Stimulated activated CD8-positive, alpha-beta memory T cell treated with anti-CD3 and anti-CD28 coated beads, Interleukin-4, amount 100 ng/mL, for 48 hours (primary cell): ENCODE results near the gene IGSF6.
"Not testable (repeated sequence)": the region's sequence is repeated elsewhere in the genome, so short reads cannot be mapped to it uniquely, and the experiment has no call there.

Experiments
- DNase-seq: peaks from one replicate; pipeline ENCODE4 v3.0.0-alpha.2; 2020

The IGSF6 gene

DNA sequence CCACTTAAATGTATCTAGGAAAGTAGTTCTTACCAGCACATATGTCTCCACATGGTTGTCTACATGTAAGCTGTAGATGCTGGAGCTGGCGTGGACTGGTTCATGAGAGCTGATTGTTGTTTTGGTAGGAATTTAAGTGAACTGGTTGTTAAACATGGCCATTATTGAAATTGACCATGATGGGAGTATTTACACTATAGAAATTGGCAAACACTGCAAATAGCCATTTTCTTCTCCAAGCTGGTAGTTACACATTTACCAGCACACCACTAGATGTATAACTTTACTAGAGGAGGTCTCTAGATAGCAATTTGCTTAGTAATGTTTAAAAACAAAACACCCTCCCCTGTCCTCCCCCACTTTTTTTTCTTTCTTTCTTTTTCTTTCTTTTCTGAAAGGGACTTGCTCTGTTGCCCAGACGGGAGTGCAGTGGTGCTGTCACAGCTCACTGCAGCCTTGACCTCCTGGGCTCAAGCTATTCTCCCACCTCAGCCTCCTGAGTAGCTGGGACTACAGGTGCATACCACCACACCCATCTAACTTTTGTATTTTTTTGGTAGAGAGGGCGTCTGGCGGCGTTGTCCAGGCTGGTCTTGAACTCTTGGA, 24.2 kb downstream of the IGSF6 start:
- no peak for DNase-seq

DNA sequence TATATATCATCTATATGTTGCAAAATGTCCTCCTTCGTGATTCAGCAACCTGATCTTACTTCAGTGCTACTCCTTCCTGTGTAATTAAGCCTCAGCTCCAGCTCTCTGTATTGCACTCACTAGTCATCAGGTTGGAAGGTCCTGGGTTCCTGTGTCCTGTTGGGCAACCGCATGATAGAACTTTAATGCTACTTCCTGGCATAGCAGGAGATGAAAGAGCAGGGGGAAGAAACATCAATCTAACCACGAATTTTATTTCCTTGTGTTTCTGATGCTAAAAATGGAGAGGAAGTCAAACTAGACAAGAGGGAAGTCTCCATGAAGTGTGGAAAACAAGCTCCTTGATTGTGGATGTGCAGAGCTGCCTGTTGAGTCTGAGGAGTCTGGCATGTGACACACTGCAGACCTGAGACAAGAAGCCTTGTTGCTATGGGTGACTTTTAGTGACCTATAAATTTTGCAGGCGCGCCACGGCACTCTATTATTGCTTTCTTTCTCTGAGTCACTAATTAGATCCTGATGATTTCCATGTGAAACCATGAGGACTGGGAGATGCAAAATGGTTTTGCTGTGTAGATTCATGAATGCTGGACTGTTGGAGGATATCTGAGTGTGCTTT, 25.6 kb downstream of the IGSF6 start:
- DNase-seq = no peak

DNA sequence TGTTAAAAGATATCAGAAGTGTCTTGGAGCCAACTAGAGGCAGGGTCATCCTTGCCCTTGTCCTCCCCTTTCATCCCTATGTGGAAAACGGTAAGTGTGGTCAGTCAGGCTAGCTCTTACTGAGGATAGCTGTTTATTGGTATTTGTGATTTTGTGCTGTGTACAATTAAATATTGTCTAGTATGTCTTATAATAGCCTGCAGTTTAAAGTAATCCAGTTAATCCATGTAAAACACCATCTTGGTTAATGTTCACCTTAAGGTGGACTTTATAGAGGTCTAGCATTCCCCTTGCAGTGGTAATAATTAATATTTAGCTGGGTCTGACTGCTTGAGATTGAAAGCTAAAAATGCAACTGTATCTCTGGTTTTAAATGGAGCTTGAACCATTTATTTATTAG, 27.4 kb downstream of the IGSF6 start:
- no peak for DNase-seq

DNA sequence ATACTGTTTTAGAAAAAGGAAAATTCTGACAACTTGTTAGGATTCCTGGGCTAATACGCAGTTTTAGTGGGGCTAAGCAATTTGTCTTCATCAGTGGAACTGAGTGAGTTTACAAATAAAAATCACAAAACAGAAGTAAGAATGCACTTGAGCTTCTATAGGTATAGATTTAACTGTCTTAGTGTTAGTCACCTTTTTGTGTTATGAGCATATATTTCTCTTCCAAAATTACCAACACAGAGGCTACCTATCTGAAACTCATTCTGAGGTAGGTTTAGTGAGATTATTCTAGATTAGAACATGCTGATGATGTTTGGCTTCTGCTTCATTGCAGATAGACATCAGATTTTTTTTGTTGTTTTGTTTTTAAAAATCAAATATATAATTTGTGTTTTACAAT, 29.9 kb downstream of the IGSF6 start:
- no peak for DNase-seq

DNA sequence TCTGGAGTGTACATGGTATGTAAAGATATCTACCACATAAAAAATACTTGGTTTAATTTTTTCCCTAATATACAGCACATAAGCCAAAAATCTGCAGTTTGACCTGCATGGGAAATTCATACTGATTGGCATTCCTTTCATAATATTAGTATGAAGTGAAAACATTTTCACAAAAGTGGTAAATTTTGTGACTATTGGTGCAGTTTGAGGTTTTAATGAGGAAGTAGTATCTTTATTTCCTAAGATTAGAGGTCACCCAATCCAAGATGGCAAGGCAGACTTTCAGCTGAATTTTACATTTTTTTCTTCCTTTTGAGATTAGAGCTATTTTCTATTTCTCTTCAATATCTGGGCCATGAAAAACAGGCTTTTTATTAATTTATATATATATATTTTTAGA, 31.8 kb downstream of the IGSF6 start:
- no peak for DNase-seq

DNA sequence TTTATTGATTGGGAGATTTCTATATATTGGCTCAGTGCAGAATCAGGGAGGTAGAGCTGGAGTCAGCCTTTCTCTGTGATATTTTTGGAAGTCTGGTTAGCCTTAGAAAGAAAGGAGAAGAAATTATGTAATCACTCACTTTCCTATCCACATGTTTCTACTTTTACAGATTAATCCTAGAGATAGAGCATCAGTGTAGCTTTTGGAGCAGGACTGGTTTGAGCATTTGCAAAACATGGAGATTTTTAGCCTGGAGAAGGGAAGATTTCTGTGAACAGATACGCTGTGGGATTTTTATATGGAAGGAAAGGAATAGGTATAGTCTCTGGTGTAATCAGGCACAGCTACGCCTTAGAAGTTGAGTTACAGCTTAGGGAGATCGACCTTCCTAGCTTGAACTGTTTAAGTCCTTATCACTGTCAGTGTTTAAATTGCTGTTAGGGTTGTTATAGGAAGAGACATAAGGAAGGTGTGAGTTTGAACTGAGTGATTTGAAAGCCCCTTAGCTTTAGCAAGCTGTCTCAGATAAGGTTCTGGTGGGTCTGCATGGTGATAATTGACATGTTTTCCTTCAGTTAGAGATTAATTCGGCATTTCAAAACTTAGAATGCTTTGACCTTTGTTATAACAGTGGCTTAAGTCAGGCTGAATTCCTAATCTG, 32.5 kb downstream of the IGSF6 start:
- DNase-seq = no peak

DNA sequence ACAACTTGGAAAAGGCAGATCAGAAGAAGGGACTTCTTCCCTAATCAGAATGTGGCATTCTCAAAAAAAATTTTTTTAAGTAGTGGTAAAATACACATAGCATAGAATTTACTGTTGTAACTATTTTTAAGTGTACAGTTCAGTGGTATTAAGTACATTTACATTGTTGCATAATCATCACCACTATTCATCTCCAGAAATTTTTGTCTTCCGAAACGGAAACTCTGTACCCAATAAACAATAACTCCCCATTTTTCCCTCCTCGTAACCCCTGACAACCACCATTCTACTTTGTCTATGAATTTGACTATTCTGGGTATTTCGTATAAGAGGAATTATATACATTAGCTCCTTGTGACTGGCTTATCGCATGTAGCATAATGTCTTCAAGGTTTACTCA, 34.1 kb downstream of the IGSF6 start:
- DNase-seq = no peak

DNA sequence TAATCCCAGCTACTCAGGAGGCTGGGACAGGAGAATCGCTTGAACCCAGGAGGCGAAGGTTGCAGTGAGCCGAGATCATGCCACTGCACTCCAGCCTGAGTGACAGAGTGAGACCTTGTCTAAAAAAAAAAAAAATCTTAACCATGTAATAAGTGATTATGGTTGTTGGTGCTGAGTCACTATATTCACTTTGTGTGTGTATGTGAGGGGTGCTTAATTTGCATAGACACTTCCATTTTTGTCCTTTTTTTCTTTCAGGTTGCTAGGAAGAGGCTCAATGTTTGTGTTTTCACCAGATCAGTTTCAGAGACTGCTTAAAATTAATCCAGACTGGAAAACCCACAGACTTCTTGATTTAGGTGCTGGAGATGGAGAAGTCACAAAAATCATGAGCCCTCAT, 34.8 kb downstream of the IGSF6 start:
- no peak for DNase-seq

DNA sequence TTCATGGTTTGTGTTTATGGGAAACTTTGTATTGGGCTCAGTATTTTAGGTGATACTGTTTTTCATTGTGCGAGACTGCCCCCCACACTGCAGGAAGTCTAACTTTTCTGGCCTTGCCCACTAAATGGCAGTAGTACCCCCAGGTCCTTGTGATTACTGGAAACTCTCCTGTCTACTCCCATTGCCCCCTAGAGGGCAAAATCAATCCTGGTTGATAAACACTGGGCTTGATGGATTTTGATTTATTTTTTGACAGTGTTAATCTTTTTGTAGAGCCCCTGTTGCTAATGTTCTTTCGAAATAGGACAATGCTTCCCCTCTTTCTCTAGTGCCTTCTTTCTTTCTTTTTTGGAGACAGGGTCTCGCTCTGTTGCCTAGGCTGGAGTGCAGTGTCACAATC, 37.5 kb downstream of the IGSF6 start:
- no peak for DNase-seq

DNA sequence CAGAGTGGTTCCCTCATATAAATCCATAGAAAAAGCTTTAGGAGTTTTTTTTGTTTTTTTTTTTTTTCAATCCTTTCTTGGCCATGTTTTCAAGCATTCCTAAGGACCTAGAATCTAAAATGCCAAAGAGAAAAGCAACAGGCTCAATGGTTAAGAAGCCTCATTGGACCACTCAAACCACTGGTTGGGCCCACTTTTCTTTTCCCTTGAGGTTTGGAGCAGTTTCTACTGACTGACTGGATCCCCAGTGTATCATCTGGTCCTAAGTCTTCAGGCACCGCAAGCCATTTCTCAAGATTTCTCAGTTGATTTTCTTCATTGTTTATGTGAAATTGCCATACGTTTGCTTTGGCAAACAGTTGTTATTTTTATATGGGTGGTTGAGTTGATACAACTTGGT, 38.6 kb downstream of the IGSF6 start:
- DNase-seq = no peak

DNA sequence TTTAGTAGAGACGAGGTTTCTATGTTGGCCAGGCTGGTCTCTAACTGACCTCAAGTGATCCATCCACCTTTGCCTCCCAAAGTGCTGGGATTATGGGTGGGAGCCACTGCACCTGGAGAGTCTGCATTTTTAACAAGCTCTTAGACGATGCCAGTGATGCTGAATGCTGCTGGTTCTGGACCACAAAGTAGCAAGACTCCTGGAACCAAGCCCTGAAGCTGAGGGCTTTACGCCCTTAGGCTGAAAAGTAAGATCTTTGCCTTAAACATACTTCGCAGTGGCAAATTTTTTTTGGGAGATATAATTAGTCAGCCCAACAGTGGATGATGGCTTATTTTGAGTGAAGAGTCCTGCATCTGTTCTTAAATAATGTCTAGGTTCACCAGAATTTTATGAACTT, 39.0 kb downstream of the IGSF6 start:
- no peak for DNase-seq

DNA sequence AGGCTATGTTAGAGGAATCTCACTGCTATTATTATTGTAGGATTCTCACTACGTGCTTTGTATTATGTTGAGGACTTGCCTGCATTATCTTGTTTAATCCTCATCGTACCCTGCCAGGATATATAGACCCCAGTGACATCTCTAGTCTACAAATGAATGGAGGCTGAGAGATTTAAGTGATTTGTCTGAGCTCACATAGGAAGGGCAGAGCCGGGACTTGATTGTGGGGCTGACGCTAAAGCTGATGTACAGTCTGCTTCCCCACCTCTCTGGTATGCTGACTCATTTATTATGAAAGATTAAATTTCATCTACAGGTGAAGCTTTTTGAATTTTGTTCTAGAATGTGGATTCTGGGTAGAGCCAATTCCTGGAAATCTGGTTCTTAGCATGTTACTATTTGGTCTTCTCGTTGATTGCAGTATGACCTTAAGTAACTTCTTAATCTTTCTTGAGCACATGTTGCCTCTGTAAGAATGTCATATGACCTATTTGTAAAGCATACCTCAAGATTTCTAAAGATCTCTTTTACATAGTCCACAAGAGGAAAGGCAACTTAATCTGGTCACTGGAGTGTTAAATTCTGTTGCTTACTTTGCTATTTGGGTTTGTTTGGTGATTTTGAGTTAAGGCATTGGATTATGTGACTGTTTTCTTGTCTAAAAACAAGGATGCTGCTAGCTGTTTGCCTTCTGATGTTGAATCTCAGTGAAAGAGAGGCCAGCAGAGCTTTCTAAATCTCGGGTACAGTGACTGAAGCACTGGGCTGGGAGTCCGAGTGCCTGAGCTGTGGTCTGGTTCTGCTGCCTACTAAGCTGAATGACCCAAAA, 40.6 kb downstream of the IGSF6 start:
- DNase-seq = no peak

DNA sequence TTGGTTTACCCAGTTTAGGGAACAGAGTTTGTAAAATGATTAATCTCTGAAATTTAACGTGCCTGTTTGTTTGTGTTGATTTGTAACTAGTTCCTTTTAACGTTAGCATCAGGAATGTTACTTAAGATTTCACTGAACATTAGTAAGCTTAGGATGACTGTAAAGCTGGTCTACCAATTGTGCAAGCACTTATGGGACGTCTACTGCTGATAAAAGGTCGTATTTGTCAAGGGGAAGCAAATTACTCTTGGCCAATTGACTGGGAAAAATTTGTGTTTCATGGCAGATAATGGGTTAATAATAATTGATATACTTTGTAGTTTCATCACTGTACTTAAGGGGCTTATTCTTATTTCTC, 41.2 kb downstream of the IGSF6 start:
- no peak for DNase-seq

DNA sequence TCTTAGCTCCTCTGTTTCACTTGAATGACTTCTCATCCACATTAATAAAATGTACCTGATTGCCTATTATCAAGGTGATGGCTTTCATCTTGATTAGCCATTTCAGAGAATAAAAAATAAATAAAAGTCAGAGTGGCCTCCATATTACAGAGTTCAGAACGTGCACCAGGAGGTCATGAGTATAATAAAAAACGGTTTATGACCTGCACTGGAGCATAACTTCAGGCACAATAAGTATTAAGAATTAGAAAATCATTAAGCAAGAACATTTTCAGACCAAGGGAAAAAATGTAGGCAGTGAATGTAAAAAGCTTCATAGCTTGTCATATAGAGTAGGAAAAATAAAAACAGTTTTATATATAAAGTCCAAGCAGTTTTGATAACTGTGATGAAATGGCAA, 41.6 kb downstream of the IGSF6 start:
- no peak for DNase-seq

DNA sequence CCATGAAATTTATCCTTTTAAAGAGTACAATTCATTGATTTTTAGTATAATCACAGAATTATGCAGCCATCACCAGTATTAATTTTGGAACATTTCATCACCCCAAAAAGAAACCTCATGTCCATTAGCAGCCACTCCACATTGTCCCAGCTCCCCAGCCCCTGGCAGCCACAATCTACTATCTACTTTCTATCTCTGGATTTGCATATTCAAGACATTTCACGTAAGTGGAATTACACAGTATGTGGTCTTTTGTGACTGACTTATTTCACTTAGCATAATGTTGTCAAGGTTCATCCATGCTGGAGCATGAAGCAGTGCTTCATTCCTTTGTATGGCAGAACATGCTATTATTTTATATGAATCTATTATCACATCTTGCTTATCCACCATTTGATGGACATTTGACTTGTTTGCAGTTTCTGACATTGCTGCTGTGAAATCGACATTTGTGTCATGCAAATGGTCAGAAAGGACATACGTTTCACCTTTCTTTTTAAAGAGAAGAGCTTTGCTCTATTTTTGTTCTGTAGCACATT, 42.3 kb downstream of the IGSF6 start:
- no peak for DNase-seq

DNA sequence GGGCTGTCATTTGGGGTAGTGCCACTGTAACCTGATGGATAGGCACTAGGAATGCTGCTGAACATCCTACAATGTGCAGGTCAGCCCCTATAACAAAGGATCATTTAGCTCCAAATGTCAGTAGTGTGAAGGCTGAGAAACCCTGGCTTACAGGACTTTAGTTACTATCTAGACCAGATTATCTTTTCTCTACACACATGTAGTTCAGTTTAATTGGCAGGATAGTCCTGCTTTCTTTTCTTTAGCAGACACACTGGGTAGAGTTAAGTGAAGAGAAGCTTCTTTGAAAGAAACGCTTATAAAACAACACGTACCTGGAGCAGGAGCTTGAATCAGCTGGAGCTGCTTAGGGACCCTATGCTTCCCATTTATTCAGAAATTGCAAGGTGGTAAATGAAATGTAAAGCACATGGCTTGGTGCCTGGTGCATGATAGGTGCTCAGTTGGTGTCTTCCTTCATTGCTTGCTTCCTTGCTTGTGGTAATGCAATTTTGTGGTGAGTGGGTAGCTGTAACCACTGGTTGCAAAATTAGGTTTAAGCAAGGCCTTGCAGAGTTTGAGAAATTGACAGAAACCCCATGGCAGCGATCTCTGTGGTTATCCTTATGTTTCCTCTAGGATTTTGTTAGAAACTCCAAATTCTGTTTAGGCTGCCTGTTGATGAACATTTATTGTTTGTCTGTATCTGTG, 43.6 kb downstream of the IGSF6 start:
- no peak for DNase-seq

DNA sequence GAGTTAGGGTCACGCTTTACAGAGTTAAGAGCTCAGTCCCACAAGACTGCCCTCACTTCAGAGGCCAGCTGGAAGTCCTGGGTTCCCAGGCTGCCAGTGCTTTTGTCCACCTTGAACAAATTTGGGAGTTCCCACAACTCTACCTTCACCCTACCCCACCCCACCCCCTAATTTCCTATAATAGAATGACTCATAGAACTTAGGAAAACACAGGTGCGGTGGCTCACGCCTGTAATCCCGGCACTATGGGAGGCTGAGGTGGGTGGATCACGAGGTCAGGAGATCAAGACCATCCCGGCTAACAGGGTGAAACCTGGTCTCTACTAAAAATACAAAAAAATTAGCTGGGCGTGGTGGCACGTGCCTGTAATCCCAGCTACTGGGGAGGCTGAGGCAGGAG, 46.6 kb downstream of the IGSF6 start:
- DNase-seq = not testable (repeated sequence)

DNA sequence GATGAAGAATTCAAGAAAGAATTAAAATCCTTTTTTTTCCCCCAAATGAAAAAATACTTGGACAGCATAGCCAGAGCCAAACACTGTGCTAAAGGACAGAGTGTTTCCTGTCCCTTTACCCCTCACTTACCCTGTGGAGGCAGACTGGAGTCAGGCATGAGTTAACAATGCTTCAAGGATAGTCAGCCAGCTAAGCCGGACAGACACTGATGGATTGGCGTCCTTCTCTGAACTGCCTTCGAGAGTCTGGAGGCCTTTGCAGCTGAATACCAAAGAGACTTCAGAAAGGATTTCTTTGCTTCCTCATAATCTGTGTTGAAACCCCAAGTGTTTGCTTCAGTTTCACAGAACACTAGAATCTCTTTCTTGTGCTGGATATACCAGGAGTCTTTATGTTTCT, 48.5 kb downstream of the IGSF6 start:
- DNase-seq = no peak

DNA sequence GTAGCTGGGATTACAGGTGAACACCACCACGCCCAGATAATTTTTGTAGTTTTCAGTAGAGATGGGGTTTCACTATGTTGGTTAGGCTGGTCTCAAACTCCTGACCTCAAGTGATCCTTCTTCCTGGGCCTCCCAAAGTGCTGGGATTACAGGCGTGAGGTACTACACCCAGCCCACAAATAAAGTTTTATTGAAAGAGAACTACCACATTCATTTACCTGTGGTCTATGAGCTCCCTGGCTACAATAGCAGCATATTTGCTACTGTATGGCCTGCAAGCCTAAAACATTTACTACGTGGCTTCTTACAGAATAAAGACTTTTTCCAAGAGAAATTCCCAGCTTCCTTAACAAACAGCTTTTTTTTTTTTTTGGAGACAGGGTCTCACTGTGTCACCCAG, 49.6 kb downstream of the IGSF6 start:
- no peak for DNase-seq

DNA sequence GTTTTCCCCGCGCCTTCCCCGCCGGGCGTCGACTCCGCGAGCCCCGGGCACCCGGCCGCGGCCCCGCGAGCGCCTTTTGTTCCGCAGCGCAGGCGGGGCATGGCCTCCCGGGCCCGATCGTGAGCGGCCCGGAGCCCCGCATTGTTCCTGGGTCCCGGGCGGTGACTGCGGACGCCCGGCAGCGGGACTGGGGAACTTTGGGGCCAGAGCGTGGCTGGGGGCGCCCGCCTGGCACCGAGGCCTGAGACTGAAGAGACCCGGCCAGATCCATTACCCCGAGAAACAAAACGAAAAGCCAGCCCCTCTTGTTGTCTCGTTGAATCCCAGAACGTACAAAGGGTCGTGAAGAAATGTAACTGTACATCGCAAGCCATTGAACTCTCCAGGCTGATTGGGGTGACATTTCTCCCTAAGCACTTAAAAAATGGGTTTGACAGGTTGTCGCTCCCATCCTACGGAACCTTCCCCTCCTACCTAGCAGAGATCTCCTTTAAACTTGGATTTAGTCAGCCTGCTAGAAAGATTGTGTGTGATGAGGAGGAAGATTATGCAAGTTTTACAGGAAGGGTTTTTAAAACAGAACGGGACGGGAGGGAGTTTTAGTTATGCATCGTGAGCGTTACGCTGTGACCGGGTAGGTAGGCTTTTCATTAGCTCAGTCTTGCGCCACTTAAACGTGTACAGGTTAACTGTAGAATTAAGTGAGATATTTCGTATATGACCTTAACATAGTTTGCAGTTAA, 52.2 kb downstream of the IGSF6 start:
- no peak for DNase-seq

DNA sequence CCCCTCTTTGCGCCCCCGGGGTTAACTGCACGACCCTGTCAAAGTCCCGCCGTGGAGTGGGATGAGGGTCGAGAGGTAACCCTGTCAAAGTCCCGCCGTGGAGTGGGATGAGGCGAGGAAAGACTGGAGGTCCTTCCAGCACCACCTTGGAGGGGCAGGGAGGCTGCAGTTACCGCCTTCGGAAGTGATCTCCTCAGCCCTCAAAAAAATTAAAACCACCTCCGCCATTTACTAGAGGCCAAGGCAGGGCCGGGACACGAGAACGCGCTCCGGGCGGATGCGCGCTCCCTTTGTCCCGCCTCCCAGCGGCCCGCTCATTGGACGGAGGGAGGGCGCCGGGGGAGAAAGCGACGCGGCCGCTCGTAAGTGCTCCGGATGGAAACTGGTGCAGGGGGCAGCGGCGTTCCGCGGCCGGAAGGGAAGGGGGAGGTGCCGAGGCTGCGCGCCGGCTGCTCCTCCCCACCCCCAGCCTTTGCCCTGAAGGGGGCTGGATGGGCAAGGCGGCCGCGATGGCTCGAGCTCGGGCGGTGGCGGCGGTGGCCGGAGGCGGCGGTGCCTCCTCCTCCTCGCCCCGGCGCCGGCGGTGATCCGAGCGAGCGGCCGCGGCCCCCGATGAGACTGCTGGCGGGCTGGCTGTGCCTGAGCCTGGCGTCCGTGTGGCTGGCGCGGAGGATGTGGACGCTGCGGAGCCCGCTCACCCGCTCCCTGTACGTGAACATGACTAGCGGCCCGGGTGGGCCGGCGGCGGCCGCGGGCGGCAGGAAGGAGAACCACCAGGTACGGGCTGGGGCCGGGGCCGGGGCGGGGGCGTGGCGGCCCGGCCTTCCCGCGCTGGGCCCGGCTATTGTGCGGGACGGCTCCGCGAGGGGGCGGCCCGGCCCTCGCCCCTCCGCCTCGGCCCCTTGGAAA, 53.0 kb downstream of the IGSF6 start, which contains the start of gene METTL9:
Gene METTL9 (plus strand): TSS at position 456 of the 909 bp plus-strand sequence. CDS start 157 bp downstream, at position 613.
- DNase-seq = peak; percentile 96
